Measurements from ENCODE around the gene TENM3.

DNA sequence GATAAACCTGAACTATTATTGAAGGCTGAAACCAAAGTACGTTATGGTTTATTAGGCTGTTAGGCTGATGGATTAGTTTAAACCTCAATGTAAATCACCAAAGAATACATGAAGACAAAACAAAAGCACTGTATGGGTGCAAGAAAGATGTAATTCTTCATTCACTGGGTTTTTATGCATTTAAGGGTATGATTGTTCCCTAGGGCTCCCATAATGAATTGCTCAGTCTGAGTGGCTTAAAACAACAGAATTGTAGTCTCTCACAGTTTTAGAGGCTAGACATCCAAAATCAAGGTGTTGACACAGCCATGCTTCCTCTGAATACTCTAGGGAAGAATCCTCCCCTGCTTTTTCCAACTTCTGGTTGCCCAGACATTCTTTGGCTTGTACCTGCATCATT lies 222.8 kb downstream of the TENM3 start:
- TF ChIP-seq CHD1 (IDR thresholded peaks at IDR 0.05; ENCODE audit: low read depth, low read length) (no peak), POLR2A (IDR thresholded peaks at IDR 0.05; ENCODE audit: control extremely low read depth in 1 of 2, low read depth in 2 of 2, low read length in 2 of 2) (no peak), TAF1 (IDR thresholded peaks at IDR 0.05; ENCODE audit: low read depth, low read length) (no peak), MAX (IDR thresholded peaks at IDR 0.05) (no peak), EP300 (IDR thresholded peaks at IDR 0.05; ENCODE audit: borderline replicate concordance in 1 of 2, low read depth in 2 of 2, low read length in 2 of 2) (no peak), TBP (IDR thresholded peaks at IDR 0.05; ENCODE audit: low read depth, low read length) (no peak), HDAC2 (IDR thresholded peaks at IDR 0.05; ENCODE audit: borderline replicate concordance in 1 of 2, low read depth in 2 of 2, low read length in 2 of 2) (no peak), CEBPB (IDR thresholded peaks at IDR 0.05; ENCODE audit: low read depth, low read length) (no peak), GTF2F1 (IDR thresholded peaks at IDR 0.05; ENCODE audit: borderline replicate concordance, low read depth, low read length) (no peak), SIX5 (IDR thresholded peaks at IDR 0.05; ENCODE audit: low read depth, low read length) (no peak), NRF1 (IDR thresholded peaks at IDR 0.05; ENCODE audit: low read depth, low read length) (no peak), RFX5 (IDR thresholded peaks at IDR 0.05; ENCODE audit: borderline replicate concordance, low read depth, low read length) (no peak)
- TF ChIP-seq, protein P1, sequence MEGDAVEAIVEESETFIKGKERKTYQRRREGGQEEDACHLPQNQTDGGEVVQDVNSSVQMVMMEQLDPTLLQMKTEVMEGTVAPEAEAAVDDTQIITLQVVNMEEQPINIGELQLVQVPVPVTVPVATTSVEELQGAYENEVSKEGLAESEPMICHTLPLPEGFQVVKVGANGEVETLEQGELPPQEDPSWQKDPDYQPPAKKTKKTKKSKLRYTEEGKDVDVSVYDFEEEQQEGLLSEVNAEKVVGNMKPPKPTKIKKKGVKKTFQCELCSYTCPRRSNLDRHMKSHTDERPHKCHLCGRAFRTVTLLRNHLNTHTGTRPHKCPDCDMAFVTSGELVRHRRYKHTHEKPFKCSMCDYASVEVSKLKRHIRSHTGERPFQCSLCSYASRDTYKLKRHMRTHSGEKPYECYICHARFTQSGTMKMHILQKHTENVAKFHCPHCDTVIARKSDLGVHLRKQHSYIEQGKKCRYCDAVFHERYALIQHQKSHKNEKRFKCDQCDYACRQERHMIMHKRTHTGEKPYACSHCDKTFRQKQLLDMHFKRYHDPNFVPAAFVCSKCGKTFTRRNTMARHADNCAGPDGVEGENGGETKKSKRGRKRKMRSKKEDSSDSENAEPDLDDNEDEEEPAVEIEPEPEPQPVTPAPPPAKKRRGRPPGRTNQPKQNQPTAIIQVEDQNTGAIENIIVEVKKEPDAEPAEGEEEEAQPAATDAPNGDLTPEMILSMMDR (IDR thresholded peaks at IDR 0.05; ENCODE audit: control extremely low read depth in 1 of 3, insufficient read depth in 1 of 3, low read depth in 1 of 3, low read length in 3 of 3): no peak
- TF ChIP-seq, protein P2, sequence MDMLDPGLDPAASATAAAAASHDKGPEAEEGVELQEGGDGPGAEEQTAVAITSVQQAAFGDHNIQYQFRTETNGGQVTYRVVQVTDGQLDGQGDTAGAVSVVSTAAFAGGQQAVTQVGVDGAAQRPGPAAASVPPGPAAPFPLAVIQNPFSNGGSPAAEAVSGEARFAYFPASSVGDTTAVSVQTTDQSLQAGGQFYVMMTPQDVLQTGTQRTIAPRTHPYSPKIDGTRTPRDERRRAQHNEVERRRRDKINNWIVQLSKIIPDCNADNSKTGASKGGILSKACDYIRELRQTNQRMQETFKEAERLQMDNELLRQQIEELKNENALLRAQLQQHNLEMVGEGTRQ (IDR thresholded peaks at IDR 0.05; ENCODE audit: low read length): no peak
